GM18861 (cell line): ENCODE results near the gene PVALEF.

Experiments used
- ATAC-seq: cut with Tn5 transposase; IDR thresholded peaks from one replicate; pipeline ENCODE4 v1.9.1; 2021; ENCODE audit not compliant: unreplicated experiment

Gene PVALEF

DNA sequence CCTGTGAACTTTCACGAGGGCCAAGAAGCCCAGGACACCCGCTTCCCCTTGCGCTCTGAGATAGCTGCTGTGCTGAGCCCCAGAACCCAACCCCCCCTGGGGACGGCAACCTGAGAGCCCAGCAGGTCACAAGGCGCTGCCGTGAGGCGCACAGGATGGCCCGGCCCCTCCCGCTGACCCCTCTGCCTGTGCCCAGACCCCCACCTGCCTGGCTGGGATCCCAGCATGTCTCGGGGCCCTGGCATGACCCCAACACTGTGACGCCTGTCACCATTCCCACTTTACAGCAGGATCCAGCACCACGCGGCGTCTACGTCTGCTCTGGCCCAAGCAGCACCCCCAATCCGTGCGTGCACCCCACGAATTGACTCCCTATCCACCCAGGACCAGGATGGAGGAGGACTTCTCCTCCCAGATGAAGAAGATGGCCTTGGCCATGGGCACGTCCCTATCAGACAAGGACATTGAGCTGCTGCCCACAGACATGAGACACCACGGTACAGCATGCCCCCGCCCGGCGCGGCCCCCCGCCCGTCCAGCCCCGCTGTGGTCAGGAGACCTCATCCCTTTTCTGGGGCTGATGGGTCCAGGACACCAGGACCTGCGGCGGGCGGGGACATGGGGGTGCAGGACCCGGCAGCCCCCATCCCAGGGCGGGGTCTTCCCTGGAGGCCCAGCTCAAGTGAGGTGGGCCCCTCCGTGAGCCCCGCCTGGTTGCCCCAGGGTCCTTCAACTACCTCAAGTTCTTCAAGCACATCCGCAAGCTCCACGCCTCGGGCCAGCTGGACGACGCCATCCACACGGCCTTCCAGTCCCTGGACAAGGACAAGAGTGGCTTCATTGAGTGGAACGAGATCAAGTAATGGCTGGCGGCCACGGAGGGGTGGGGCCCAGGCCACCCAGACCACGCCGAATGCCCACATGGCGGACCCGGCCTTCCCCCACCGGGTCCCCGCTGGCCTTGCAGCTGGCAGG, 15.8 kb downstream of the PVALEF start:
- no peak for ATAC-seq

DNA sequence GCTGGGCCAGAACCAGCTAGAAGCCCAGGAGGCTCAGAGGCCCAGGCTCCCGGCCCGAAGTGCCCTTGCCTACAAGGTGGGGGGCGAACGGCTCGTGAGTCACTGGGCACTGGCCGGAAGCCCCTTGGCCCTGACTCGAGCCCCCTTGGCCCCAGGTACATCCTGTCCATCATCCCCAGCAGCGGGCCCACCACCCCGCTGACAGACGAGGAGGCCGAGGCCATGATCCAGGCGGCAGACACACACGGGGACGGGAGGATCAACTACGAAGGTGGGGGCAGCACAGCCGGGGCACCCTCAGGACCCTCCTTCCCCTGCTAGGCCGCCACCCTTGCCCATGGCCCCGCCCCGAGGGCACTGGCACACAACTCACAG, 16.5 kb downstream of the PVALEF start:
- ATAC-seq = no peak

DNA sequence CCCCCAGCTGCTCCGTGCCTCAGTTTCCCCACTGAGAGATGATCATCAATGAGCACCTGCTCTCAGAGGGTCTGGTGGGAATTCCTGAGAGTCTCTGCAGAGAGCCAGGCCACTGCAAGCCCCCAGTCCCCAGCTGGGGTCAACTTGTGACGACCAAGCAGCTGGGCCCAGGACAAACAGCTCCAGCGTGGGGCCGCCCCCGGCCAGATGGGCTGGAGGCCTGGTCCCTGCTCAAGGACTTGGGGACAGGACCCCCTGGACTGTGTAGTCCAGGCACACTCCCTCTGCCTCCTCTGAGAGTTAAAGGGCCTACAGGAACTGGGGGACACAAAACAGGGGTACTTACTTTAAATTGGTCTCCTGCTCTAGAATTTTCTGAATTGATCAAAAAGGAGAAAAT, 17.3 kb downstream of the PVALEF start:
- no peak for ATAC-seq

DNA sequence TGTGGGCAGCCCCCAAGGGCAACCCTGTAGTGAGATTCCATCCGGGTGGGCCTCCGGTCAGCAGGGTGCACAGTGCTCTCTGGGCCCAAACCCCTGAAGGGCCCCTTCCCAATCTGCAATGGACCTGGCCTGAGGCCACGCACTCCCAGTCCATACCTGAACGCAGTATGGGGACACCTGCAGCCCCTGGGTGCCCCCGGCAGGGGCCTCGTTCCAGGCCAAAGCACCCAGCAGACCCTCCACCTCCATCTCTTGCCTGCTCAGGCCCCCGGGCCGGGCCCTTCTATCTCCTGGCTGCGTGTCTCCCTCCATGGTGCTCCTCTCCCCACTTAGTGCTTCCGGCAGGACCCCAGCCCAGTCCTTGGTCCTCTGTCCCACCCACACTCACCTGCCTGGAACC, 18.0 kb downstream of the PVALEF start:
- ATAC-seq = no peak

DNA sequence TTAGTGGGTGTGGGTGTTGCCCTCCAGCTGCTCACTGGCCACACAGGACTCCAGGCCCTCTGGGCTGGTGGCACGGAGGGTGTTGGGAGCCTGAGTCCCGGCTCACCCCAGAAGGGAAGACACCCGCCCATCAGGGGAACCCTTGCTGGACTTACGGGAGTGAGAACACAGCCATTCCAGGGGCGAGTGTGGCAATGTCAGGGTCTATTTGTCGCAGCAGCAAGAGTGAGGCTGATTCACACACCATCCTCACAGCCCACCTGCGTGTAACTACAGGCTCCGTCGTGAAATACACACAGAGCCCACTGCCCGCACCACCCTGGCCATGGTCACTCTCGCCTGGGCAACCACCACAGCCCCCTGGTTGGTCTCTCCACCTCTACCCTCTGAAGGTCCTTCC, 18.5 kb downstream of the PVALEF start:
- ATAC-seq = no peak

DNA sequence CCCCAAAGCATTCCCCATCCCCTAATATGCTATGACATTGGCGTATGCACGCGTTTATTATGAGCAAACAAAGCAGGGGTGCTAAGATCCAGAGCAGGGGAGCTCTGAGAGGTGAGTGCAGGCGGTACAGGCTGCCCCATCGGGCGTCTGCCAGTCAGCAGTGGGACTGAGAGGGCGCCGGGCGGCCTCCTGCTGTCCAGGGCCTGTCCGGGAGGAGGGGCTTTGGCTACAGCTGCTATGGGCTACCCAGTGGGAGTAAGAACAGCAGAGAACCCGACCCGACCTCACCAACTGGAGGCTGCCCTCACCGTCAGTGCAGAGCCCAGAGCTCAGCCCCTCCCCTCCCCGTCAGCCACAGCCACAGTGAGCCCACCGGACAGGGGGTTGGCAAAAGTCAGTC, 19.2 kb downstream of the PVALEF start:
- ATAC-seq = no peak

DNA sequence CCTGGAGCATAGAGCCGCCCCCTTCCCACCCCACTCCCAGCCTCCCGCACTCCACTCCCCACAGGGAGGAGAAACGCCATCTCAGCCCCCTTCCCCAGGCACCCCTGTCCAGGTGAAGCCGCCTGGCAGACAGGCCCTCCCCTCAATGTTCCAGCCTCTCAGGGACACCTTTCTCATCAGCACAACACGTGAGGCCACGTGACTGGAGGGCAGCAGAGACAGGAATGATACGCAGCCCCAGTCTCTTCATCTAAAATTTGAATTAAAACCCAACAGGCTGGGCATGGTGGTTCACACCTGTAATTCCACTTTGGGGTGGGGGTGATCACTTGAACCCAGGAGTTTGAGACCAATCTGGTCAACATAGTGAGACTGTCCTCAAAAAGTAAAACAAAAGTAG, 20.9 kb downstream of the PVALEF start:
- no peak for ATAC-seq

DNA sequence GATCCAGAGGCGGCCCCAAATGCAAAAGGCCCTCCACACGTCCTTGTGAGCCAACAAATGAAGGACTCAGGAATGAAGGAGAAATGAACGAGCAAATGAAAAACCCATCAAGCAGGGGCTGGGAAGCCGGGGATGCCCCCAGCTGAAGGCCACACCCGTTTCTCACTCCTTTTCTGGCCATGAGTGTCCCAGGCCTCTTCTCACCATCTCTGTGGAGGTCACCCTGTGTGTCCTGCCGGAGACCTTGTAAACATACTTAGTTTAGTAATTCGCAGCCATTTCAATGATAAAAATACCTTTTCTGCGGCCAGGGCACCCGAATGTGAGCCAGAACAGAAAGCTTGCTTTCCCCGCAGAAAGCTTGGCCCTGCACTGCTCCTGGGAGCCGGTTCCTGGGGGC, 21.8 kb downstream of the PVALEF start:
- no peak for ATAC-seq

DNA sequence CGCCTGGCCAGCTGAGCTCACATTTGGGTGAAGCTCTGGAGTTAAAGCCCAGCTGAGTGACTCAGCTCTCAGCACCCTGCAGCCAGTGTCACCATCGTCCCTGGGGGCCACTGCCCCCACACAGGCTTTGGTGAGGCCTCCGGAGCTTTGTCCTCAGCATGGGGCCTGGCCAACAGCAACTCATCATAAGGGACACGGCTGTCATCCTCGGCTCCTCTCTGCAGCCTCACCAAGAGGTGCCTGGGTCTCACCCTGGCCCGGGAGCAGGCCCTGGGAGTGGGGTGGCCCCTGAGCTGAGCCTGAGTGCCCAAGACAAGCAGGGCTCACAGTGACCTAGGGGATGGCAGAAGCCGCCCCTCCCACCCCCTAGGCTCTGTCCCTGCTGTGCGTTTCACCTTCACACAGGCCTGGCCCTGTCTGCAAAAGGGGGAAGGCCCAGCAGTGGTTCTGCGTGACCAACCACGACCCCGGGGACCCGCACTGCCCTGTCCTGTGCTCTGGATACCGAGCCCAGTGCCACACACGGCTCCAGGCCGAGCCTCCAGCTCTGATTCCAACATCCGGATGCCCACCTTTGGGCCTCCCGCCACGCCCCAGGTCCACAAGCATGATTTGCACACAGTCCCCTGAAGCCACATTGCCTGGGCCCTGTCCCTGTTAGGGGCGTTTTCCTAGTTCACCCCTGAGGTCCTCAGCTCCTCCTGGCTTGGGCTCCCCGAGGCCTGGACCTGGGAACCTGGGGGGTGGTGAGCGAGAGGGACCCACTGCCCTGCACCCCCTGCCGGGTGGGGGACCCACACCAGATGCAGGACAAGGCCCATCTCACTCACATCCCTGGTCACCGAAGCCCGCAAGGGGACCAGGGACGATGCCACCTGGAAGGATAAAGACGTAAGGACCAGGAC, 22.5 kb downstream of the PVALEF start:
- no peak for ATAC-seq

DNA sequence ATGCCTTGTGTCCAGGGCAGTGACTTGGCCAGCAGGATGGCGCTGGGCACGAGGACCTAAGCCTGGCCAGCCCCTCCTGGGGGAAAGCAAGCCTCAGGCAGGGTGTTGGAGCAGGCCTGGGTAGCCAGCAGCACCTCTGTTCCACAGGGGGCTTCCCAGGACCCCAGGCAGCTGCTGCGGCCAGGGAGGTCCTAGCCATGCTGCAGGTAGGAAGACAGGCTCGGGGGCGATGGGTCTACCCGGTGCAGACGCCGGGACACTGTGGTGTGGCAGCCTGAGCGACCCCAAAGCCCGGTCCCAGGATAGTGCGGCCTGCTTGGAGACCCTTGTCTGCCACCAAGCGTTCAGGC, 23.2 kb downstream of the PVALEF start:
- ATAC-seq = no peak

DNA sequence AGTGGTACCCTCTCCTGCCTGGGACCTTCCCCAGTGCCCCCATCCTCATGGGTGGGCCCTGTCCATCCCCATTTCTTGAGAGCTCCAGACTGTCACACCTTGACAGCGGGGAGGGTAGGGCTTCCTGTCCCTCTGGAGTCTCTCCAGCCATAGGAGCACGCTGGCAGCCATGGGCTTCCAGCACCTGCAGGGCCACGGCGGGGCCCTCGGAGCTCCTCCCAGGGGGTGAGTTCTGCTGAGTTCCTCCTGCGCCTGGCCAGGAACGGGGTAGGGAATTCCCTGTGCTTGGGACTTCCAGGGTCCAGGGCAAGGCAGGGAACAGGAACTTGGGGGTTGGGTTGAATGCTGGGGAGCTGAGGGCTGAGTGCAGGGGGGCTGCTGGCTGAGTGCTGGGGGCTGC, 23.7 kb downstream of the PVALEF start:
- ATAC-seq = no peak

DNA sequence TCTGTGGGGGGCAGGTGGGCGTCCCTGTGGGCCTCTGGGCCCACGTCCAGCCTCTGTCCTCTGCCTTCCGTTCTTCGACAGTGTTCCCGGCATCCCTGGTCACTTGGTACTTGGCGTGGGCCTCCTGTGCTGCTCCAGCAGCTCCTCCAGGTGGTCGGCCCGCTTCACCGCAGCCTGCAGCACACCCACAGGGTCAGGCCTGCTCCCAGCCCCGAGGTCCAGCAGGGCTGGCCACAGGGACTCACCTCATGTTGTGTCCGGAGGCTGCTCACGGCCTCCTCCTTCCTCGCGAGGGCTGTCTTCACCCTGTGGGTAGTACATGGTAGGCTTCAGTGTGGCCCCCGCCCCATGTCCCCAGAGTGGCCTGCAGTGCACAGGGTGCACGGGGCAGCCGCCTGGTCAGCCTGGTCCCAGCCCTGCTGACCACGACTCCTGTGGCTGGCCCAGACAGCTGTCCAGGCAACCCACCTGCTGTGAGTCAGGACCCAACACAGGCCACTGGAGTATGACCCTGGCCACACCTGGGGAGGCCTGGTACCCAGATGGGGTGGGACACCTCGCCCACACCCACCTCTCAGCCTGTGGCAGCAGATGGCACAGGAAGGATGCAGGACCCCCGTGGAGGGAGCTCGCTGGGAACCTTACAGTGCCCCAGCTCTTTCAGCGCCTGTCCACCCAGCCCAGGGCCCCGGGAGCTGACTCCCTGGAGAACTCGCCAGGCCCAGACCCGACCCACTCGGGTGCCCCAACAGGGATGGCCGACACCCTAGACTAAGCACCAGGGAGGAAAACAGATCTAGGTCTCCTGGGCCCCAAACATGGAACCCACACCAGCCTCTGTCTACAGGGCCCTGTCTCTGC, 24.6 kb downstream of the PVALEF start:
- no peak for ATAC-seq

DNA sequence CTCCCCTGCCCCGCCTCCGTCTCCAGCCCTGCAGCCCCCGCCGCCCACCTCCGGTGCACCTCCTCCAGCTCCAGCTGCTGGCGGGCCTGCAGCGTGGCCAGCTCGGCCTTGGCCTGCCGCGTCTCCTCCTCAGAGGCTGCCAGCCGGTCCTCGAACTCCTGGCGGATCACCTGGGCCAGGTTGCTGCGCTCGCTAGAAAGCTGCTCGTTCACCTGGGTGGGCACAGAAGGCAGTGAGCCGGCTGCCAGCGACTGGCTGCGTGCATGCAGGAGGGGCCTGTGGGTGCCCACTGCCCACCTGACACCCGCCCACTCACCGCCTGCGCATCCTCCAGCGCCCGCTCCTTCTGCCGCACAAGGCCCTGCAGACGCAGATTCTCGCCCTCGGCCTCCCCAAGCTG, 25.3 kb downstream of the PVALEF start:
- no peak for ATAC-seq

DNA sequence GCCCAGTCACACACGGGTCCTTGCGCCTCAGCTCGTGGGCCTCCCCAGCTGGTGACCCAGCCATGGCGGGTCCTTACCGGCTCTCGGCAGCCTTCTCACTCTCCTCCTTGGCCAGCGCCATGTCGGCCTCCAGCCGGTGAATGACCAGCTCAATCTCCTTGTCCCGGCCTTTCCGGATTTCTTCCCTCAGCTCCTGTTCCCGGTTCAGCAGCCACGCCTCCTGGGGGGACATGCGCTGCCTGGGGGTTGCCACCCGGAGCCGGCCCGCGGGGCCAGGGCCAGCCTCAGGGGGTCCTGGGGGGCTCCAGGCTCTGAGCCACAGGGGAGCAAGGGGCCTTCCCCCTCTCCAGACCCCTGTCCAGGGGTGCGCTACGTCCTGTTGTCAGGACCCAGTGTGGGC, 25.8 kb downstream of the PVALEF start:
- ATAC-seq = no peak

DNA sequence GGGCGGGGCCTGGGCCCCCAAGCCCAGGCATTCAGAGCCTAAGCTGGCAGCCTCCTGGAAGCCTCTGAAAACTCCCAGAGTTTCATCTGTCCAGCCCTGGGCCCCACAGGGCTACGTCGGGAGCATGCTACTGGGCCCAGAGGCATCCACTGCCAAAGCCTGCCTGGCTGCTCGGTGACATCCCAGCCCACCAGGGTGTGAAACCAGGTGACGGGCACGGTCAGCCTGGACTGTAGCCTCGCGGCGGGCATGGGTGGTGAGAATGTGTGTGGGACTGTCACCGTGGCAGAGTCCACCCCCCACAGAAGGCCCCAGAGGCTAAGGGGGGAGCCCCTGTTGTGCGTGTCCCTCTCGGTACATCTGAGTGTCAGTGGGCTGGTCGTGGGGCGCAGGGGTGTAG, 26.3 kb downstream of the PVALEF start:
- no peak for ATAC-seq

DNA sequence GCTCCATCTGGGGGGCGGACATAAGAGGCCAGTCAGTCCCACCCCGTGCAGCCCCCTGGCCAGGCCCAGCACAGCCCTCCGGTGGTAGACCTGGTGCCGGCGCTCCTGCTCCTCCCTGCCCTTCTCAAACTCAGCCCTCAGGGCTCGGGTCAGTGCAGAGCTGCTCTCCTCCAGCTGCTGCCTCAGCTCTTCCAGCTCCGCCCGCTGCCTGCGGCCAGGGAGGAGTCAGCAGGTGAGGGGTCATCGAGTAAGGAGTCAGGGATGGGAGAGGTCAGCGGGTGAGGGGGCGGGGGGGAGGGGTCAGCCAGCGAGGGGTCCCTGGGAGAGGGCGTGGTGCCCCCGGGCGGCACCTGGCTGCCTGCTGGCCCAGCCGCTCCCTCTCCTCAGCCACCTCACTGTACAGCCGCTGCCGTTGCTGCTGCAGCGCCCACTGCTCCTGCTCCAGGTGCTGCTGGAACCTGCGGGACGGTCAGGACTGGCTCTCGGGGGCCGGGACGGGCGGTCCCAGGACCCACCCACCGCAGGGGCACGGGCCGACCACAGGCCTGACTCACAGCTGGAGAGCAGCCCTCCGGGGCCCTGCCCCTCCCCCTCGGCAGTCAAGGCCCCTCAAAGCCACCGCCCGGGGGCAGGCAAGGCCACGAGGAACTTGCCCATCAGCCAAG, 27.2 kb downstream of the PVALEF start:
- ATAC-seq = no peak

DNA sequence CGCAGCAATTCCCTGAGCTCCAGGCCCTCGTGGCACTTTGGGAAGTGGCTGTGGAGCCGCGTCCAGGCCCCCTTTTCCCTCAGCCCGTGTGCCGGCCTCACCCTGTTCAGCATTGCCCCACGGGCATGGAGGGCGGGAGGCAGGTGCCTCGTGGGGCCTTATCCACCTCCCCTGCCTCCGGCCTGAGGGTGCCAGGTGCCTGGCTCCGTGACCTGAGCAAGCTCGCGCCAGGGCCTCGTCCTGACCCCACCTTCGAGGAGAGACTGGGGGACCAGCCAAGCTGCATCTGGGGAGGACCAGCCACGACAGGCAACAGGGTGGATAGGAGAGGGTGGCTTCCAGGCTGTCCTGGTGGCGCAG, 27.7 kb downstream of the PVALEF start:
- no peak for ATAC-seq

DNA sequence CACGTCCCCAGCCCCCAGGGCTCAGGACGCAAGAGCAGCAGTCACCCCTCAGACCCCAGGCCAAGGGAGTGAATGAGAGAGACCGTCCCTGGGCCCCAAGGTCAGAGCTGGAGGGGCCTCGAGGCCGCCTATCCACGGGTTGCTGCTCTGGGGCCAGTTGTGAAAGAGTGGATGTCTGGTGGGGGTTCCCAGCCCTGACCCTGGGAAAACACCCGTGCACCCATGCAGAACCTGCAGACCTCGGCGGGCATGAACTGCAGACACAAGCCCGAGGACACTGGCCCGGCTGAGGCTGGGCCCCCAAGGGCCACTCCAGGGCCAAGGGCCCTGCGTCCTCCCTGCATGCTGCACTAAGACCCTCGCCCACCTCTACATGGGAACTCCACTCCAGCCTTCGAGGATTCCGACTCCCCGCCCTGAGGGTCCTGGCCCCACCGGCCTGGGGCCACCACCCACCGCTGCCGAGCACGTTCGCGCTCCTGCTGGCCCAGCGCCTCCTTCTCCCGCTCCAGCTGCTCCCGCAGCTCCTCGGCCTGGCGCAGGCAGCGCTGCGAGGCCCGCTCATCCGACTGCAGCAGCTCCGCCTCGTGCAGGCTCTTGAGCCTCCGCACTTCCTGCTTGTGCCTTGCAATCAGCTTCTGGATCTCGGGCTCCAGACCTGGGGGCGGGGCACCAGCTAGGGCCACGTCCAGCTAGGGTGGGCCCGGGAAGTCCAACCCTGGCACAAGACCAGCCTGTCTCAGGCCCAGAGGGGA, 28.3 kb downstream of the PVALEF start:
- ATAC-seq = no peak

DNA sequence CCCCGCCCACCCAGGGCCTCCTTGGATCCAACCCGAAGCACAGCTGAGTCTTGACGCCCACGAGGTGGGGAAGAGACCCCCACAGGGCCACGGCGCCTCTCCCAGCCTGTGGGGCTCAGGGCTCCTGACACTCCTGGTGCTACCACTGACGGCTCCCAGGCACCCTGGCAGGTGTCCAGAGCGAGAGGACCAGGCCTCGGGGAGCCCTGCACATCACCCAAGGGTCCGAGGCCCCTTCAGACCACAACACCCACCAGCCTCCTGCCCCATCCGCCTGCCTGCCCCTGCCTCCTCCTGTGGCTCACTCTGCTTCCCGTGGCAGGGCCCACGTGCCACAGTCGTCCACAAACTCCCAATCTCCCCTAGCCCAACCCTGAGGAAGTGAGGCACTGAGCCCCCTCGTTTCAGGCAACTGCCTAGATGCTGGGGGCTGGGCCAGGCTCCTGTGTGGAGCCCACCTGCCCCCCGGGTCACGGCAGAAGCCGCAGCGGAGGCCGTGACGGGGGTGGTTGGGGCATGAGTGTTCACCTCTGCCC, 29.0 kb downstream of the PVALEF start:
- no peak for ATAC-seq
